Fibroblast of villous mesenchyme (primary cell): ENCODE results near the gene FOXP2. TPM values are rescaled to one million over a fixed set of nuclear protein-coding genes. Genes with fewer than 3 reads are reported as not detected.

ENCODE experiments used
- DNase-seq: peaks from one replicate; pipeline ENCODE4 v3.0.0-alpha.2; 2010; ENCODE audit warnings: low read depth
- H3K4me3 ChIP-seq: 2 replicates; pipeline ENCODE4 v1.5.1; 2011; ENCODE audit warnings: low read depth, mild to moderate bottlenecking, low read length
- CTCF ChIP-seq: IDR thresholded peaks from 2 replicates; pipeline ENCODE4 v1.5.1; 2012; ENCODE audit warnings: low read depth, mild to moderate bottlenecking, low read length; ENCODE audit not compliant: insufficient read depth
- total RNA-seq: library from RNA; depleted of rRNA; stranded (reverse); fragments of >200 nt; gene quantifications from 2 replicates; pipeline ENCODE4 v1.2.3, GENCODE V29; 2012

The FOXP2 gene
- total RNA-seq, 1 donor: 0.86 TPM

GRCh38 chr7:114700247-114700928 lies 285.8 kb downstream of the FOXP2 start:
- TF ChIP-seq CTCF: no peak
- no peak for DNase-seq

GRCh38 chr7:114703677-114704076 lies 289.1 kb downstream of the FOXP2 start:
- peak; percentile 14 for DNase-seq
- no peak overlapping the region for H3K4me3 ChIP-seq
- TF ChIP-seq CTCF: no peak

More at GRCh38 chr7:114700247-114700928, 285.8 kb downstream of the FOXP2 start:
- no peak overlapping the region for H3K4me3 ChIP-seq

GRCh38 chr7:114708646-114709045 lies 294.0 kb downstream of the FOXP2 start:
- DNase-seq: no peak
- TF ChIP-seq CTCF: no peak
- no peak overlapping the region for H3K4me3 ChIP-seq

GRCh38 chr7:114710499-114710898 lies 295.9 kb downstream of the FOXP2 start:
- DNase-seq: no peak
- no peak for TF ChIP-seq CTCF
- H3K4me3 ChIP-seq: no peak overlapping the region

GRCh38 chr7:114711241-114711640 lies 296.6 kb downstream of the FOXP2 start:
- TF ChIP-seq CTCF: no peak
- DNase-seq: no peak
- no peak overlapping the region for H3K4me3 ChIP-seq

GRCh38 chr7:114715907-114716306 lies 301.3 kb downstream of the FOXP2 start:
- H3K4me3 ChIP-seq: no peak overlapping the region
- no peak for TF ChIP-seq CTCF
- DNase-seq: peak; percentile 12

GRCh38 chr7:114718861-114719260 lies 304.2 kb downstream of the FOXP2 start:
- H3K4me3 ChIP-seq: no peak overlapping the region
- no peak for TF ChIP-seq CTCF

More at GRCh38 chr7:114718861-114719260, 304.2 kb downstream of the FOXP2 start:
- DNase-seq: no peak
